ENCODE data around the gene USP22. TPM values are rescaled to one million over a fixed set of nuclear protein-coding genes. Genes with fewer than 3 reads are reported as not detected.

Gene USP22
- total and polyA plus RNA-seq, 2 experiments from 2014 or later, result 68.9 to 296 TPM

GRCh38 chr17:21046216-21046615 lies 3.4 kb upstream of the USP22 start (continued):
- TF ChIP-seq REST (IDR thresholded peaks at IDR 0.05; ENCODE audit: unreplicated experiment), result no peak
- TF ChIP-seq EZH2phosphoT487 (IDR thresholded peaks at IDR 0.05; ENCODE audit: unreplicated experiment), result no peak

GRCh38 chr17:21044971-21045370 lies 2.2 kb upstream of the USP22 start:
- peak overlapping the region; percentile 80 for H2AFZ ChIP-seq
- TF ChIP-seq EZH2phosphoT487 (IDR thresholded peaks at IDR 0.05; ENCODE audit: unreplicated experiment) (no peak), REST (IDR thresholded peaks at IDR 0.05; ENCODE audit: unreplicated experiment) (no peak), NANOG (IDR thresholded peaks at IDR 0.05; ENCODE audit: borderline replicate concordance) (no peak), CREB1 (CRISPR knock-in tag; IDR thresholded peaks at IDR 0.05; ENCODE audit: low read depth) (no peak), ZNF331 (CRISPR knock-in tag; IDR thresholded peaks at IDR 0.05; ENCODE audit: low read depth) (no peak), ZNF462 (CRISPR knock-in tag; IDR thresholded peaks at IDR 0.05) (no peak), ETS1 (IDR thresholded peaks at IDR 0.05) (no peak), ZNF114 (CRISPR knock-in tag; IDR thresholded peaks at IDR 0.05) (no peak)

More at GRCh38 chr17:21044971-21045370, 2.2 kb upstream of the USP22 start:
- Mint-ChIP-seq H3K27ac (peak overlapping the region; percentile 98), H3K4me1 (peaks cover 12% of the 10 kb centered on the region), H3K36me3 (ENCODE audit: low read depth) (peaks cover 4% of the 10 kb centered on the region; the same call in 1 of the 3 replicates), H3K4me3 (peak overlapping the region; percentile 84; the same call in 2 of the 3 replicates), H3K27me3 (ENCODE audit: insufficient read depth, low read depth, poor library complexity) (peaks cover 24% of the 10 kb centered on the region), H3K9me3 (peaks cover 2% of the 10 kb centered on the region)
- H3K27ac ChIP-seq (ENCODE audit: low read depth), result peak overlapping the region; percentile 99; the same call in 1 of the 2 replicates
- DNase-seq (ENCODE audit: low spot score) (no peak), ATAC-seq (no peak)
- peaks cover under 1% of the 10 kb centered on the region; the same call in 1 of the 2 replicates for H4K20me1 ChIP-seq (replicated peaks; ENCODE audit: insufficient read depth)
- 0 out of 2 replicates have a peak, but pooled peaks cover 5% of the 10 kb centered on the region for H3F3A ChIP-seq (replicated peaks; ENCODE audit: low read depth)
- H3K27me3 ChIP-seq (ENCODE audit: insufficient read depth), result no peaks in the 10 kb centered on the region
- H3K79me2 ChIP-seq (replicated peaks; ENCODE audit: insufficient read depth), result peaks cover 22% of the 10 kb centered on the region
- H3K9me2 ChIP-seq (ENCODE audit: insufficient read depth), result no peaks in the 10 kb centered on the region
- no peaks in the 10 kb centered on the region for H3K36me3 ChIP-seq (ENCODE audit: insufficient read depth)
- H3K4me1 ChIP-seq (ENCODE audit: insufficient read depth), result peaks cover 10% of the 10 kb centered on the region
- no peak overlapping the region for H3K4me3 ChIP-seq
- H3K4me2 ChIP-seq, result no peak overlapping the region; the same call in 1 of the 2 replicates

All from GM23338 (cell line).